HepG2 (cell line): ENCODE data around the gene AKAP7. TPM values are rescaled to one million over a fixed set of nuclear protein-coding genes. Genes with fewer than 3 reads are reported as not detected.

ENCODE experiments used
- ATAC-seq: fragments of 200-7000 bp; cut with Tn5 transposase; 3 replicates; pipeline ENCODE4 v1.9.1; 2020; ENCODE audit warnings: mild to moderate bottlenecking, moderate library complexity
- BruUV-seq: library from RNA; stranded (reverse); fragments of 400-500 nt; replicated peaks from 2 replicates; lab custom pipeline; 2021; lab: Mats Ljungman, UMichigan
- CTCF ChIA-PET: fragments of 300-600 bp; formaldehyde crosslinking; extraction: SDS; loops from one replicate; lab custom pipeline; 2021; ENCODE audit warnings: low total read pairs, inconsistent platforms, low intra/inter-chr PET ratio; lab: Yijun Ruan, JAX
- POLR2A ChIA-PET: fragments of 350-600 bp; sonication (Branson Sonifier 250); formaldehyde crosslinking; loops from one replicate; lab custom pipeline; 2020; ENCODE audit warnings: antibody characterized with exemption, inconsistent platforms; lab: Yijun Ruan, JAX
- DNase-seq: peaks from one replicate; pipeline ENCODE4 v3.0.0-alpha.2; 2015; ENCODE audit warnings: low spot score
- FAIRE-seq: peaks from 3 replicates; lab custom pipeline; 2011; peaks lifted over from hg19 to GRCh38; lab: Jason Lieb, UNC
- H2AFZ ChIP-seq: one replicate; pipeline ENCODE4 v1.6.1; 2011; ENCODE audit warnings: low read length, inconsistent platforms
- H3K27ac ChIP-seq: fragments of 300-600 bp; 3 replicates; pipeline ENCODE4 v1.8.0; 2011; ENCODE audit warnings: mixed run types, mild to moderate bottlenecking, mixed read lengths, low read length, inconsistent platforms; ENCODE audit not compliant: insufficient read depth; ENCODE audit errors: extremely low read length
- H3K27me3 ChIP-seq, 2 experiments: fragments of 200-600 bp in 1 of 2; 2 replicates in 1 of 2; 3 replicates in 1 of 2; pipeline versions ENCODE4 v1.6.0 to v1.8.0; 2011; ENCODE audit warnings: low read length in 2 of 2, mild to moderate bottlenecking in 2 of 2, moderate library complexity in 2 of 2, inconsistent platforms in 1 of 2; ENCODE audit not compliant: insufficient read depth in 2 of 2, control insufficient read depth in 1 of 2
- H3K36me3 ChIP-seq, 2 experiments: fragments of 200-600 bp in 1 of 2; replicated peaks in 1 of 2; 2 replicates in 1 of 2; 3 replicates in 1 of 2; pipeline versions ENCODE4 v1.5.1 to v1.8.0; 2011; ENCODE audit warnings: low read length in 2 of 2, inconsistent platforms in 1 of 2; ENCODE audit not compliant: insufficient read depth in 2 of 2, control insufficient read depth in 1 of 2
- H3K4me1 ChIP-seq: 2 replicates; pipeline ENCODE4 v1.5.1; 2012; ENCODE audit warnings: low read length, inconsistent platforms; ENCODE audit not compliant: insufficient read depth
- H3K4me2 ChIP-seq: 2 replicates; pipeline ENCODE4 v1.6.0; 2011; ENCODE audit warnings: low read depth, low read length, inconsistent platforms
- H3K4me3 ChIP-seq, 3 experiments: fragments of 200-600 bp in 1 of 3; sonication (generic), shearing (Covaris generic) in 1 of 3; replicated peaks in 1 of 3; 2 replicates each; pipeline ENCODE4 v1.5.1; 2011 to 2016; ENCODE audit warnings: low read length in 3 of 3, inconsistent platforms in 2 of 3, low read depth in 2 of 3, mild to moderate bottlenecking in 2 of 3, control low read depth in 1 of 3, mixed read lengths in 1 of 3; ENCODE audit not compliant: insufficient read depth in 1 of 3
- H3K79me2 ChIP-seq: one replicate; pipeline ENCODE4 v1.6.1; 2011; ENCODE audit warnings: low read length, inconsistent platforms; ENCODE audit not compliant: insufficient read depth
- H3K9ac ChIP-seq: 2 replicates; pipeline ENCODE4 v1.6.0; 2011; ENCODE audit warnings: mild to moderate bottlenecking, low read depth, low read length, inconsistent platforms; ENCODE audit not compliant: insufficient read depth
- H3K9me3 ChIP-seq: 2 replicates; pipeline ENCODE4 v1.5.1; 2012; ENCODE audit warnings: mild to moderate bottlenecking, low read length
- H4K20me1 ChIP-seq: 2 replicates; pipeline ENCODE4 v1.6.0; 2011; ENCODE audit warnings: inconsistent platforms, mild to moderate bottlenecking, low read length, moderate library complexity; ENCODE audit not compliant: insufficient read depth
- GPBP1L1 ChIP-seq: sonication (generic); formaldehyde crosslinking; IDR thresholded peaks from 2 replicates; pipeline ENCODE4 v1.5.0; 2020; ENCODE audit warnings: mild to moderate bottlenecking, missing genetic modification reagents
- NR3C1 ChIP-seq: sonication (generic); formaldehyde crosslinking; IDR thresholded peaks from 2 replicates; pipeline ENCODE4 v1.4.0; 2020; ENCODE audit warnings: missing genetic modification reagents
- REL ChIP-seq: sonication (generic); formaldehyde crosslinking; conservative IDR thresholded peaks from 2 replicates; pipeline ENCODE4 v1.8.0; 2022; ENCODE audit warnings: mild to moderate bottlenecking, missing genetic modification reagents, moderate library complexity
- SSRP1 ChIP-seq: IDR thresholded peaks from 2 replicates; pipeline ENCODE4 v1.6.1; 2016; ENCODE audit warnings: control low read depth
- ZNF296 ChIP-seq: sonication (generic); formaldehyde crosslinking; conservative IDR thresholded peaks from 2 replicates; pipeline ENCODE4 v1.5.0; 2020; ENCODE audit warnings: mild to moderate bottlenecking, missing genetic modification reagents
- ZNF597 ChIP-seq: sonication (generic); formaldehyde crosslinking; IDR thresholded peaks from 2 replicates; pipeline ENCODE4 v1.5.0; 2020; ENCODE audit warnings: missing genetic modification reagents
- ZNF775 ChIP-seq: sonication (generic); formaldehyde crosslinking; IDR thresholded peaks from 2 replicates; pipeline ENCODE4 v1.4.0; 2020; ENCODE audit warnings: missing genetic modification reagents, mild to moderate bottlenecking, moderate library complexity, borderline replicate concordance
- WGBS: methylation state at CpG from one replicate; pipeline ENCODE4 v1.1.6; 2017; ENCODE audit warnings: low lambda C conversion rate; 5-methylcytosine and 5-hydroxymethylcytosine counted together
- in situ Hi-C: cut with HindIII; loops from 2 replicates; pipeline ENCODE4 v1.10.0; 2017; ENCODE audit warnings: low pct_unique_long_range_greater_than_20kb; ENCODE audit not compliant: extremely low pct_ligation_motif_present
- intact Hi-C: fragments of 100-400 bp; cut with micrococcal nuclease; formaldehyde crosslinking; loops from one replicate; pipeline ENCODE4 v1.10.0; 2022; ENCODE audit not compliant: unreplicated experiment
- polyA plus RNA-seq, 8 experiments: library from polyadenylated mRNA; depleted of rRNA in 3 of 8; stranded (reverse) in 7 of 8; unstranded in 1 of 8; fragments of >200 nt; fragmentation: Illumina TruSeq in 4 of 8; extraction: Trizol in 4 of 8; gene quantifications; 2 replicates each; pipeline versions ENCODE4 v1.2.1 to v1.2.3, GENCODE V29; 2011 to 2016; ENCODE audit warnings: low read depth in 4 of 8, missing spikeins in 1 of 8, mixed read lengths in 1 of 8; ENCODE audit not compliant: insufficient read depth in 1 of 8
- total RNA-seq, 5 experiments: library from RNA; depleted of rRNA; stranded (reverse); fragments of >200 nt; fragmentation: Illumina TruSeq; extraction: Trizol; gene quantifications; 2 replicates each; pipeline ENCODE4 v1.2.3, GENCODE V29; 2016; ENCODE audit warnings: low read depth in 1 of 5

AKAP7 gene
- total and polyA plus RNA-seq, 2 of the 13 experiments (the other 11 are each of a cell fraction or from before 2014, with no cell fraction given), result 3.6 to 11.7 TPM

- intact Hi-C loops (no loop called here), in situ Hi-C loops (no loop called here)
- Histone ChIP-seq H3K27ac (no peak overlapping the region), H3K79me2 (no peaks in the 10 kb centered on the region), H3K9ac (no peak overlapping the region), H3K4me1 (peaks cover 32% of the 10 kb centered on the region), H3K4me3 (no peak overlapping the region), H3K9me3 (0 out of 2 replicates have a peak, but pooled peaks cover 4% of the 10 kb centered on the region), H3K27me3 (peaks cover 0 to 1% of the 10 kb centered on the region in 2 experiments; a peak in 1 of 5 replicates), H4K20me1 (no peaks in the 10 kb centered on the region), H2AFZ (no peak overlapping the region), H3K36me3 (no peaks in the 10 kb centered on the region), H3K4me2 (no peak overlapping the region)
- FAIRE-seq (no peak), ATAC-seq (no peak), DNase-seq (no peak)
- BruUV-seq, result no TSS peak
- CTCF ChIA-PET, result no interaction called here
- TF ChIP-seq GPBP1L1, result no peak
- no peak for TF ChIP-seq ZNF597 (CRISPR knock-in tag)
- TF ChIP-seq SSRP1, result no peak
- TF ChIP-seq ZNF296 (CRISPR knock-in tag), result no peak
- TF ChIP-seq ZNF775, result no peak
- TF ChIP-seq REL (CRISPR knock-in tag), result no peak
- no peak for TF ChIP-seq NR3C1 (CRISPR knock-in tag)
- WGBS, result 15% methylated on average over 5 of the region's 5 CpGs
- POLR2A ChIA-PET, result no interaction called here
Measured at GRCh38 chr6:131101911-131102680, 33.2 kb upstream of the AKAP7 start.
